HL-60/S4 (cell line): Measurements from ENCODE around the gene BBC3.
"Not testable (repeated sequence)": the region's sequence is repeated elsewhere in the genome, so short reads cannot be mapped to it uniquely, and the experiment has no call there.

Source experiments
- in situ Hi-C: fragments of 300-500 bp; cut with MboI; formaldehyde crosslinking; loops from 2 replicates; pipeline ENCODE4 v1.14.3; 2022; ENCODE audit warnings: low sequenced_read_pairs

BBC3 gene

GRCh38 chr19:47258895-47259555 is 28.0 kb upstream of the BBC3 start:
- in situ Hi-C loops, result no loop called here

GRCh38 chr19:47258434-47258833 is 27.4 kb upstream of the BBC3 start:
- in situ Hi-C loops, result no loop called here

GRCh38 chr19:47257411-47258169 is 26.6 kb upstream of the BBC3 start:
- in situ Hi-C loops, result no loop called here

GRCh38 chr19:47256693-47257410 is 25.9 kb upstream of the BBC3 start:
- in situ Hi-C loops, result no loop called here

- in situ Hi-C loops, result no loop called here
These were observed 25.1 kb upstream of the BBC3 start, which contains the start of gene CCDC9 for GRCh38 chr19:47255879-47256692. Gene CCDC9 (plus strand): TSS chr19:47256525. CDS start chr19:47258401, 1,876 bp downstream.

- in situ Hi-C loops, result no loop called here
These were observed 23.0 kb upstream of the BBC3 start for GRCh38 chr19:47253970-47254369.

- in situ Hi-C loops, result no loop called here
These were observed 22.5 kb upstream of the BBC3 start for GRCh38 chr19:47253467-47253881.

GRCh38 chr19:47253016-47253415 is 22.0 kb upstream of the BBC3 start:
- in situ Hi-C loops, result not testable (repeated sequence)

GRCh38 chr19:47247308-47247990 is 16.4 kb upstream of the BBC3 start:
- in situ Hi-C loops, result loop anchor here (10.0 kb wide), 1 partner anchor 173 kb away; no protein-coding TSS in a partner anchor

- in situ Hi-C loops, result loop anchor here (10.0 kb wide), 1 partner anchor 169 kb away; no protein-coding TSS in a partner anchor
These were observed 13.0 kb upstream of the BBC3 start for GRCh38 chr19:47243776-47244547.

- in situ Hi-C loops, result loop anchor here (10.0 kb wide), 1 partner anchor 169 kb away; no protein-coding TSS in a partner anchor
These were observed 12.4 kb upstream of the BBC3 start for GRCh38 chr19:47243364-47243775.

- in situ Hi-C loops, result loop anchor here (10.0 kb wide), 1 partner anchor 167 kb away; no protein-coding TSS in a partner anchor
These were observed 11.0 kb upstream of the BBC3 start for GRCh38 chr19:47241919-47242577.

- in situ Hi-C loops, result loop anchor here (10.0 kb wide), 1 partner anchor 166 kb away; no protein-coding TSS in a partner anchor
These were observed 10.3 kb upstream of the BBC3 start for GRCh38 chr19:47240996-47241918.

- in situ Hi-C loops, result loop anchor here (10.0 kb wide), 1 partner anchor 166 kb away; no protein-coding TSS in a partner anchor
These were observed 9.6 kb upstream of the BBC3 start for GRCh38 chr19:47240556-47240955.

GRCh38 chr19:47239610-47240296 is 8.8 kb upstream of the BBC3 start:
- in situ Hi-C loops, result loop anchor here (10.0 kb wide), 1 partner anchor 165 kb away; no protein-coding TSS in a partner anchor

- in situ Hi-C loops, result no loop called here
These were observed 8.2 kb upstream of the BBC3 start for GRCh38 chr19:47239152-47239551.
